Lung (tissue), 12 donors: ENCODE data around the gene BOLA3. TPM values are rescaled to one million over a fixed set of nuclear protein-coding genes. Genes with fewer than 3 reads are reported as not detected.

Experiments
- ATAC-seq: fragments of 200-7000 bp; cut with Tn5 transposase; one replicate; pipeline ENCODE4 v1.9.1; 2020; ENCODE audit warnings: moderate number of reproducible peaks; ENCODE audit not compliant: insufficient read depth, low FRiP score
- DNase-seq, 3 donors: peaks; one replicate each; pipeline ENCODE4 v3.0.0-alpha.2; 2013 to 2017
- H3K27ac ChIP-seq, 2 donors: one replicate each; pipeline ENCODE4 v1.5.1; 2013; ENCODE audit warnings: mild to moderate bottlenecking in 2 of 2, moderate library complexity in 2 of 2, control low read depth in 1 of 2, inconsistent platforms in 1 of 2, low read depth in 1 of 2, low read length in 1 of 2
- H3K27me3 ChIP-seq, 3 donors: one replicate each; pipeline ENCODE4 v1.5.1; 2013; ENCODE audit warnings: low read length in 2 of 3; ENCODE audit not compliant: control insufficient read depth in 3 of 3, insufficient read depth in 3 of 3
- H3K36me3 ChIP-seq, 4 donors: one replicate each; pipeline ENCODE4 v1.5.1; 2013; ENCODE audit warnings: low read length in 4 of 4, mild to moderate bottlenecking in 1 of 4, moderate library complexity in 1 of 4; ENCODE audit not compliant: control insufficient read depth in 4 of 4, insufficient read depth in 4 of 4
- H3K4me1 ChIP-seq, 5 donors: one replicate each; pipeline ENCODE4 v1.5.1; 2013; ENCODE audit warnings: low read length in 5 of 5, mild to moderate bottlenecking in 2 of 5, moderate library complexity in 1 of 5; ENCODE audit not compliant: control insufficient read depth in 5 of 5, insufficient read depth in 5 of 5
- H3K4me3 ChIP-seq: one replicate; pipeline ENCODE4 v1.5.1; 2013; ENCODE audit warnings: mild to moderate bottlenecking, control low read depth, moderate library complexity
- H3K9ac ChIP-seq, 2 donors: one replicate each; pipeline ENCODE4 v1.5.1; 2013; ENCODE audit warnings: low read length in 2 of 2, control low read depth in 1 of 2; ENCODE audit not compliant: insufficient read depth in 1 of 2
- H3K9me3 ChIP-seq, 4 donors: one replicate each; pipeline ENCODE4 v1.5.1; 2013; ENCODE audit warnings: low read length in 3 of 4, mild to moderate bottlenecking in 1 of 4, moderate library complexity in 1 of 4; ENCODE audit not compliant: control insufficient read depth in 4 of 4, insufficient read depth in 3 of 4
- WGBS, 2 donors: extraction: QIAGEN DNeasy Blood & Tissue Kit; methylation state at CpG; one replicate each; pipeline ENCODE4 v1.1.7; 2013; 5-methylcytosine and 5-hydroxymethylcytosine counted together
- polyA plus RNA-seq, 2 donors: library from polyadenylated mRNA; stranded (reverse); fragments of 200-250 nt; gene quantifications; one replicate each; pipeline ENCODE4 v1.2.1, GENCODE V29; 2013
- total RNA-seq, 2 donors: library from RNA; depleted of rRNA in 1 of 2; stranded (reverse); fragments of >200 nt in 1 of 2; gene quantifications; one replicate each; pipeline ENCODE4 v1.2.1, GENCODE V29; 2014 to 2021
- TF ChIP-seq, protein P1 (sequence below): IDR thresholded peaks from 2 replicates; pipeline ENCODE4 v1.5.1; 2012; ENCODE audit warnings: mild to moderate bottlenecking; ENCODE audit errors: control extremely low read depth, extremely low read depth
- donor health status: control.
- donor health status: control.
- donor health status: Bipolar disorder and iron deficiency.
- donor health status: healthy.
- donor health status: DM: yes; HTN: yes; CAD: no.

The BOLA3 gene
- total and polyA plus RNA-seq, 4 donors, result 12.0 to 64.5 (median 39.7) TPM

DNA sequence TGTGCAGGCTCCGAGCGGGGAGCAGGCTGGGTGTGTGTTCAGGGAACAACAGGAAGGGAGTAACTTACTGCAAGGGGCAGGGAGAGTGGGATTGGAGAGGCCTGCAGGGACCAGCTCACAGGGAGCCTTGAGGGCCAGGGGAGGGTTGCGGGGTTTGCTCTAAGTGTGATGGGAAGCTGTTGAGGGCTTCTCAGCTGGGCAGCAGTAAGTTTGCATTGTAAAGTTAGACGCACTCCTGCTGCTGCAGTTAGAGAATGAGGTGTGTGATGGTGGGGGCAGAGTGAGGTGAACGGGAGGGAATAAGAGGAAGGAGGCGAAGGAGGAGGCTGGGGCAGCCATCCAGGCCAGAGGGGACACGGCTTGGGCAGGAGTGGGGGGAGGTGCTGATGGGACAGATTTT is 53.4 kb downstream of the BOLA3 start:
- TF ChIP-seq, protein P1, sequence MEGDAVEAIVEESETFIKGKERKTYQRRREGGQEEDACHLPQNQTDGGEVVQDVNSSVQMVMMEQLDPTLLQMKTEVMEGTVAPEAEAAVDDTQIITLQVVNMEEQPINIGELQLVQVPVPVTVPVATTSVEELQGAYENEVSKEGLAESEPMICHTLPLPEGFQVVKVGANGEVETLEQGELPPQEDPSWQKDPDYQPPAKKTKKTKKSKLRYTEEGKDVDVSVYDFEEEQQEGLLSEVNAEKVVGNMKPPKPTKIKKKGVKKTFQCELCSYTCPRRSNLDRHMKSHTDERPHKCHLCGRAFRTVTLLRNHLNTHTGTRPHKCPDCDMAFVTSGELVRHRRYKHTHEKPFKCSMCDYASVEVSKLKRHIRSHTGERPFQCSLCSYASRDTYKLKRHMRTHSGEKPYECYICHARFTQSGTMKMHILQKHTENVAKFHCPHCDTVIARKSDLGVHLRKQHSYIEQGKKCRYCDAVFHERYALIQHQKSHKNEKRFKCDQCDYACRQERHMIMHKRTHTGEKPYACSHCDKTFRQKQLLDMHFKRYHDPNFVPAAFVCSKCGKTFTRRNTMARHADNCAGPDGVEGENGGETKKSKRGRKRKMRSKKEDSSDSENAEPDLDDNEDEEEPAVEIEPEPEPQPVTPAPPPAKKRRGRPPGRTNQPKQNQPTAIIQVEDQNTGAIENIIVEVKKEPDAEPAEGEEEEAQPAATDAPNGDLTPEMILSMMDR, result no peak
- Histone ChIP-seq H3K9me3 (no peaks in the 10 kb centered on the region), H3K27me3 (no peaks in the 10 kb centered on the region), H3K36me3 (peaks cover 5 to 50% (median 32%) of the 10 kb centered on the region in 4 donors), H3K27ac (no peak overlapping the region), H3K9ac (no peak overlapping the region), H3K4me1 (peaks cover 0 to 6% (median 0%) of the 10 kb centered on the region in 5 donors), H3K4me3 (no peak overlapping the region)
- ATAC-seq, result no peak
- no peak for DNase-seq
- 85 to 87% methylated on average over 7 of the region's 7 CpGs for WGBS, 2 donors

DNA sequence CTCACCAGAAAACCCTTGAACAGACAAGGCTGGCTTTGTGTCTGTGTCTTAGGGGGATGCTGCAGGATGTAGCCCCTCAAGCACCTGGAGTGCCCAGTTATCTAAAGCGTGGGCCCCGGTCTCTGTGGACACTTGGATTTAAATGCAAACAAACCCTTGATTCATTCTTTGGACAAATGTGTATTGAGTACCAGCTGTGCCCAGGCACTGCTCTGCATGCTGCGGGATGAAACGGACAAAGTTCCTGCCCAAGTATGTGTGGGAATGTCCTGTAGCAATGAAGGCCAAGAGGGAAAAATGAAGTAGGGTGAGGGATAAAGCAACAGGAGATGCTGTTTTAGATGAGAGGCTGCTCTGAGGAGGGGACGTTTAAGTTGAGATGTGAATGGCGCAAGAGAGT is 53.9 kb downstream of the BOLA3 start:
- H3K4me3 ChIP-seq, result no peak overlapping the region
- 75 to 81% methylated on average over 6 of the region's 6 CpGs for WGBS, 2 donors
- H3K27ac ChIP-seq, result no peak overlapping the region
- H3K36me3 ChIP-seq, result peaks cover 5 to 46% (median 34%) of the 10 kb centered on the region in 4 donors
- H3K4me1 ChIP-seq, result peaks cover 0 to 6% (median 0%) of the 10 kb centered on the region in 5 donors
- H3K9ac ChIP-seq, result no peak overlapping the region
- no peak for DNase-seq
- no peaks in the 10 kb centered on the region for H3K9me3 ChIP-seq
- no peak for ATAC-seq
- no peaks in the 10 kb centered on the region for H3K27me3 ChIP-seq
- TF ChIP-seq, protein P1, result no peak

DNA sequence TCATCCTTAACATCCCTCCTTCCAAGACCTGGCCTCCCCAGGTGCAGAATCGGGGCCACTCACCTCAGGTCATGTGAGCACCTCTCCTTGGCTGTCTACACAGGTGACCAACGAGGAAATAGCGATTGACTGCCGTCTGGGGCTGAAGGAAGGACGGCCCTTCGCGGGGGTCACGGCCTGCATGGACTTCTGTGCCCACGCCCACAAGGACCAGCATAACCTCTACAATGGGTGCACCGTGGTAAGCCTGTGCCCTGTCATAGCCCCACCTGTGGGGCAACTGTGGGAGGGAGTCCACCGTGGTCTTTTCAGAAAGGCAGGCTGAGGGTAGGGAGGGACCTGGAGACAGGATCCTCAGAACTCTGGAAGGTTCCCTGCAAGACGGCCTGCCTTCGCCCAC is 54.3 kb downstream of the BOLA3 start:
- H3K36me3 ChIP-seq, result peaks cover 5 to 45% (median 34%) of the 10 kb centered on the region in 4 donors
- no peak overlapping the region for H3K4me3 ChIP-seq
- H3K27me3 ChIP-seq, result no peaks in the 10 kb centered on the region
- no peaks in the 10 kb centered on the region for H3K9me3 ChIP-seq
- H3K4me1 ChIP-seq, result peaks cover 0 to 6% (median 0%) of the 10 kb centered on the region in 5 donors
- no peak for DNase-seq
- TF ChIP-seq, protein P1, result no peak
- no peak overlapping the region for H3K9ac ChIP-seq
- WGBS, 2 donors, result 87 to 91% methylated on average over 13 of the region's 13 CpGs
- H3K27ac ChIP-seq, result no peak overlapping the region
- ATAC-seq, result no peak

DNA sequence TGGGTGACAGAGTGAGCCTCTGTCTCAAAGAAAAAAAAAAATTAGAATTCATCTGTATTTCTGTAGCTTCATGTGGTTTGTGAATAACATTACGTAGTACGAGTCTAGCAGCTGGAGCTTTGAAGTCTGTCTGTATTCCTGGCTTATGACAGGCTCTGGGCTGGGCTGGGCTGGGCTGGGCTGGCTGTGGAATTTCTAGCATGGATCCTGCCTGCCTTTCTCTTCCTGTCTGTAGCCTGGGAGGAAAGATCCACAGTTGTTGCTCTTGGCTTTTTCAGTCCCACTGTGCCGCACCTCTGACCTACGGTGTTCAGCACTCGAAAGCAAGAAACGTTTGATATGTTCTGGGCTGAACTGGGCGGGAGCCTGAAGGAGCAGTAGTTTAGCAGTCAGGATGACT is 55.4 kb downstream of the BOLA3 start:
- Histone ChIP-seq H3K9me3 (no peaks in the 10 kb centered on the region), H3K36me3 (peaks cover 11 to 53% (median 38%) of the 10 kb centered on the region in 4 donors), H3K9ac (no peak overlapping the region), H3K27ac (no peak overlapping the region), H3K27me3 (no peaks in the 10 kb centered on the region), H3K4me3 (no peak overlapping the region), H3K4me1 (peaks cover 0 to 6% (median 0%) of the 10 kb centered on the region in 5 donors)
- DNase-seq (no peak), ATAC-seq (no peak)
- 91 to 95% methylated on average over 7 of the region's 7 CpGs for WGBS, 2 donors
- TF ChIP-seq, protein P1, result no peak
